Caco-2 (cell line): ENCODE measurements around the gene C20orf173. TPM values are rescaled to one million over a fixed set of nuclear protein-coding genes. Genes with fewer than 3 reads are reported as not detected.

Experiments
- BruUV-seq: library from RNA; stranded (reverse); fragments of 400-500 nt; replicated peaks from 2 replicates; lab custom pipeline; 2021; lab: Mats Ljungman, UMichigan
- CTCF ChIA-PET: fragments of 300-600 bp; sonication (Branson Sonifier 250); formaldehyde crosslinking; loops from one replicate; lab custom pipeline; 2022; ENCODE audit warnings: antibody characterized with exemption; lab: Charles Lee
- POLR2A ChIA-PET: fragments of 300-600 bp; sonication (Branson Sonifier 250); formaldehyde crosslinking; loops from one replicate; lab custom pipeline; 2022; ENCODE audit warnings: antibody characterized with exemption; lab: Charles Lee
- DNase-seq, 2 experiments: peaks; one replicate each; pipeline versions ENCODE4 v3.0.0 to v3.0.0-alpha.2; 2020 to 2022
- H3K27me3 ChIP-seq: replicated peaks from 2 replicates; pipeline ENCODE4 v1.6.0; 2011; ENCODE audit warnings: low read length; ENCODE audit not compliant: control insufficient read depth, insufficient read depth
- H3K36me3 ChIP-seq: 2 replicates; pipeline ENCODE4 v1.5.1; 2011; ENCODE audit warnings: low read length; ENCODE audit not compliant: control insufficient read depth, insufficient read depth
- H3K4me1 ChIP-seq: fragments of 250-450 bp; sonication (Bioruptor Pico); 2 replicates; pipeline ENCODE4 v1.5.1; 2020; ENCODE audit warnings: mild to moderate bottlenecking
- H3K4me3 ChIP-seq: 2 replicates; pipeline ENCODE4 v1.5.1; 2011; ENCODE audit warnings: low read depth, mild to moderate bottlenecking, control low read depth, low read length
- H3K9me3 ChIP-seq: fragments of 250-450 bp; sonication (Bioruptor Pico); 2 replicates; pipeline ENCODE4 v1.5.1; 2020; ENCODE audit warnings: mild to moderate bottlenecking, moderate library complexity
- H3K27ac Mint-ChIP-seq: one replicate; pipeline ENCODE4 v1.8.0; 2022; ENCODE audit warnings: mixed read lengths; ENCODE audit not compliant: unreplicated experiment
- H3K27me3 Mint-ChIP-seq: one replicate; pipeline ENCODE4 v1.8.0; 2022; ENCODE audit warnings: mixed read lengths; ENCODE audit not compliant: insufficient read depth, unreplicated experiment
- H3K36me3 Mint-ChIP-seq: one replicate; pipeline ENCODE4 v1.8.0; 2022; ENCODE audit warnings: mild to moderate bottlenecking, mixed read lengths; ENCODE audit not compliant: insufficient read depth, unreplicated experiment
- H3K4me1 Mint-ChIP-seq: one replicate; pipeline ENCODE4 v1.8.0; 2022; ENCODE audit warnings: low read depth, mixed read lengths; ENCODE audit not compliant: unreplicated experiment
- H3K4me3 Mint-ChIP-seq: one replicate; pipeline ENCODE4 v1.8.0; 2022; ENCODE audit warnings: mild to moderate bottlenecking, moderate library complexity, mixed read lengths; ENCODE audit not compliant: unreplicated experiment
- H3K9me3 Mint-ChIP-seq: one replicate; pipeline ENCODE4 v1.8.0; 2022; ENCODE audit warnings: mixed read lengths; ENCODE audit not compliant: unreplicated experiment
- intact Hi-C: fragments of 100-400 bp; cut with micrococcal nuclease; formaldehyde crosslinking; loops from one replicate; pipeline ENCODE4 v1.10.0; 2022; ENCODE audit not compliant: unreplicated experiment
- total RNA-seq: library from RNA; stranded (reverse); gene quantifications from 2 replicates; pipeline ENCODE4 v1.2.3, GENCODE V29; 2022
- TF ChIP-seq, protein P1 (sequence below), 2 experiments: fragments of 200-600 bp in 1 of 2; IDR thresholded peaks; 1 replicate in 1 of 2; 2 replicates in 1 of 2; pipeline versions ENCODE4 v1.5.1 to v1.8.0; 2011 to 2022; ENCODE audit warnings: antibody characterized with exemption in 1 of 2, control low read depth in 1 of 2, inconsistent platforms in 1 of 2, low read depth in 1 of 2, low read length in 1 of 2, mild to moderate bottlenecking in 1 of 2, moderate library complexity in 1 of 2; ENCODE audit not compliant: insufficient read depth in 1 of 2, severe bottlenecking in 1 of 2, unreplicated experiment in 1 of 2

The C20orf173 gene
- total RNA-seq, 1 experiment from 2014 or later = not detected

DNA sequence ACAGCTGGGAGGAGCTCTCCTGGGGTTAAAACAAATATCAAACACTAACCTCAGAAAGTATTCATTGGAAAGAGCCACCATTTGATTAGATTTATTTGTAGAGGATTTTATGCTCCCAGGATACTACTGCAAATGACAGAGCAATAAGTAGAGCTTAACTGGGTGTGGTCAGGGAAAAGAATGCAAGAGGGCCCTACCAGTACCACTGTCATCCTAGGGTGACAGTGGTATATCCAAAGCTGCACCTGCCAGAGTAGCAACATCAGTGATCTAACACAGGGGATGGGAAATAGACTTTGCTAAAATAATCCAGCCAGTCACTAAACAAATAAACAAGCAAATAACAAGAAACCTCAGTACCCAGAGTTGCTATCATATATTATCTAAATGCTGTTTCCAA is 42.1 kb upstream of the C20orf173 start:
- DNase-seq = peak in 1 of 2 experiments; percentile 38
- no TSS peak for BruUV-seq
- Histone ChIP-seq H3K4me3 (no peak overlapping the region), H3K36me3 (no peaks in the 10 kb centered on the region), H3K4me1 (peaks cover 6% of the 10 kb centered on the region; the same call in 1 of the 2 replicates), H3K27me3 (no peaks in the 10 kb centered on the region), H3K9me3 (peaks cover 3% of the 10 kb centered on the region; the same call in 1 of the 2 replicates)
- Mint-ChIP-seq H3K9me3 (peaks cover 10% of the 10 kb centered on the region), H3K27ac (no peak overlapping the region), H3K4me1 (peaks cover 15% of the 10 kb centered on the region), H3K4me3 (no peak overlapping the region), H3K27me3 (peaks cover 3% of the 10 kb centered on the region), H3K36me3 (no peaks in the 10 kb centered on the region)
- CTCF ChIA-PET = no interaction called here
- intact Hi-C loops = no loop called here
- POLR2A ChIA-PET = interaction anchor here (0.5 to 0.6 kb wide), 4 partner anchors 44 to 416 kb away, joined by 3 to 6 read pairs (median 4); partner anchors contain the start of genes NFS1, ROMO1 and SPAG4
- TF ChIP-seq, protein P1, sequence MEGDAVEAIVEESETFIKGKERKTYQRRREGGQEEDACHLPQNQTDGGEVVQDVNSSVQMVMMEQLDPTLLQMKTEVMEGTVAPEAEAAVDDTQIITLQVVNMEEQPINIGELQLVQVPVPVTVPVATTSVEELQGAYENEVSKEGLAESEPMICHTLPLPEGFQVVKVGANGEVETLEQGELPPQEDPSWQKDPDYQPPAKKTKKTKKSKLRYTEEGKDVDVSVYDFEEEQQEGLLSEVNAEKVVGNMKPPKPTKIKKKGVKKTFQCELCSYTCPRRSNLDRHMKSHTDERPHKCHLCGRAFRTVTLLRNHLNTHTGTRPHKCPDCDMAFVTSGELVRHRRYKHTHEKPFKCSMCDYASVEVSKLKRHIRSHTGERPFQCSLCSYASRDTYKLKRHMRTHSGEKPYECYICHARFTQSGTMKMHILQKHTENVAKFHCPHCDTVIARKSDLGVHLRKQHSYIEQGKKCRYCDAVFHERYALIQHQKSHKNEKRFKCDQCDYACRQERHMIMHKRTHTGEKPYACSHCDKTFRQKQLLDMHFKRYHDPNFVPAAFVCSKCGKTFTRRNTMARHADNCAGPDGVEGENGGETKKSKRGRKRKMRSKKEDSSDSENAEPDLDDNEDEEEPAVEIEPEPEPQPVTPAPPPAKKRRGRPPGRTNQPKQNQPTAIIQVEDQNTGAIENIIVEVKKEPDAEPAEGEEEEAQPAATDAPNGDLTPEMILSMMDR (IDR thresholded peaks at IDR 0.05; ENCODE audit: insufficient read depth in 1 of 2, low read depth in 1 of 2, low read length in 1 of 2, severe bottlenecking in 1 of 2, unreplicated experiment in 1 of 2) = no peak

DNA sequence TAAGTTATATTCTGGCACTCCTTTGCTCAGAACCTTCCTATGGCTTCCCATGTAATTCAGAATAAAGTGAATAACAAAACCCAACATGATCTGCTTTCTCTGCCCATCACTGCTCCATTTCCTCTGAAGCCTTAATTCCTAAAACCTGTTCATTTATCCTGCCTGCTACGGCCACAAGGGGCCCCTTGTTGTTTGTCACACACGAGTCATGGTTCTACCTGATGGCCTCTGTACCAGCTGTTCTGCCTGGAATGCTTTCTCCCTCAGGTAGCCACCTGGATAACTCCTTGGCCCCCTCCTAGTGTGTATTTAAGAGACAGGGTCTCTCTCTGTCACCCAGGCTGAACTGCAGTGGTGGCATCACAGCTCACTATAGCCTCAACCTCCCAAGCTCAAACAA is 39.2 kb upstream of the C20orf173 start:
- intact Hi-C loops = loop anchor here (1.0 to 10.0 kb wide), 4 partner anchors 8 to 131 kb away; partner anchors contain the start of genes CPNE1, NFS1, RBM12 and ROMO1
- Mint-ChIP-seq H3K27me3 (peaks cover 3% of the 10 kb centered on the region), H3K4me3 (no peak overlapping the region), H3K36me3 (no peaks in the 10 kb centered on the region), H3K9me3 (peaks cover 10% of the 10 kb centered on the region), H3K27ac (no peak overlapping the region), H3K4me1 (peaks cover 15% of the 10 kb centered on the region)
- Histone ChIP-seq H3K4me3 (no peak overlapping the region), H3K4me1 (no peaks in the 10 kb centered on the region), H3K9me3 (peaks cover 3% of the 10 kb centered on the region; the same call in 1 of the 2 replicates), H3K27me3 (no peaks in the 10 kb centered on the region), H3K36me3 (no peaks in the 10 kb centered on the region)
- CTCF ChIA-PET = interaction anchor here (0.6 to 1.4 kb wide), 11 partner anchors 10 to 316 kb away, joined by 3 to 17 read pairs (median 5); partner anchors contain the start of genes NFS1, ROMO1 and SPAG4
- POLR2A ChIA-PET = interaction anchor here (0.6 kb wide), 1 partner anchor 426 kb away, joined by 6 read pairs; no protein-coding TSS in a partner anchor
- DNase-seq = peak; percentile 80 to 81
- no TSS peak for BruUV-seq
- TF ChIP-seq, protein P1 (IDR thresholded peaks at IDR 0.05; ENCODE audit: insufficient read depth in 1 of 2, low read depth in 1 of 2, low read length in 1 of 2, severe bottlenecking in 1 of 2, unreplicated experiment in 1 of 2) = peak; percentile 82 to 84

DNA sequence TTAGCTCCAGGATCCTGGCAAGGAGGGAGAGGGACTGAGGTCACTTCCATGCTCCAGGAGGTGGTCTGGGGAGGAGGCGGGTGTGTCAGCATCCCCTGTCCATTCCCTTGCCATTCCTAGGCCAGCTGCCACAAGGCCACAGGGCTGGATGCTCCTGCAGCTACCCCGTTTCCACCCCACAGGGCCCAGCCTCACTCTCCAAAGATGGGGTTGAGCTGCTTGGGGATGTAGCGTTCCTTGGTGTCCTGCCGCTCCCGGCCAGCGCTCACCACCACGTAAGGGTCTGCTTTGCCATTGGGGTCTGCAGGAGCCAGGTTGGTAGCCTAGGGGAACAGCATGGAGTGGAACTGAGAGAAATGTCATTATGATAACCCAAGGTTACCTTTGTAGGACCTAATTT is 35.5 kb upstream of the C20orf173 start:
- Histone ChIP-seq H3K27me3 (no peaks in the 10 kb centered on the region), H3K4me3 (no peak overlapping the region), H3K36me3 (no peaks in the 10 kb centered on the region), H3K9me3 (no peaks in the 10 kb centered on the region), H3K4me1 (no peaks in the 10 kb centered on the region)
- Mint-ChIP-seq H3K27ac (no peak overlapping the region), H3K4me3 (no peak overlapping the region), H3K36me3 (peaks cover 7% of the 10 kb centered on the region), H3K4me1 (peaks cover 9% of the 10 kb centered on the region), H3K9me3 (no peaks in the 10 kb centered on the region), H3K27me3 (peaks cover 3% of the 10 kb centered on the region)
- intact Hi-C loops = loop anchor here (5.0 to 10.0 kb wide), 2 partner anchors 37 to 100 kb away; partner anchors contain the start of genes CPNE1 and RBM12
- BruUV-seq = no TSS peak
- ChIA-PET CTCF (interaction anchor here (0.6 to 1.0 kb wide), 2 partner anchors 28 to 37 kb away, joined by 3 read pairs; no protein-coding TSS in a partner anchor), POLR2A (no interaction called here)
- TF ChIP-seq, protein P1 (IDR thresholded peaks at IDR 0.05; ENCODE audit: insufficient read depth in 1 of 2, low read depth in 1 of 2, low read length in 1 of 2, severe bottlenecking in 1 of 2, unreplicated experiment in 1 of 2) = no peak
- DNase-seq = no peak
